Amniotic stem cell (primary cell): ENCODE results near the gene RUNX1.

Experiments
- DNase-seq: peaks from one replicate; lab custom pipeline; 2025; lab: John Stamatoyannopoulos, UW

The RUNX1 gene

GRCh38 chr21:35036465-35037383, 12.4 kb downstream of the RUNX1 start:
- DNase-seq: no peak

- no peak for DNase-seq
Measured at GRCh38 chr21:35035581-35035980, 13.5 kb downstream of the RUNX1 start.

- DNase-seq: no peak
Measured at GRCh38 chr21:35035116-35035515, 14.0 kb downstream of the RUNX1 start.

GRCh38 chr21:35034203-35034926, 14.7 kb downstream of the RUNX1 start:
- no peak for DNase-seq

GRCh38 chr21:35032474-35033263, 16.4 kb downstream of the RUNX1 start:
- DNase-seq: no peak

GRCh38 chr21:35028451-35028978, 20.6 kb downstream of the RUNX1 start:
- DNase-seq: no peak

GRCh38 chr21:35027563-35028450, 21.3 kb downstream of the RUNX1 start:
- no peak for DNase-seq

GRCh38 chr21:35026617-35027562, 22.2 kb downstream of the RUNX1 start:
- no peak for DNase-seq

GRCh38 chr21:35026153-35026500, 23.0 kb downstream of the RUNX1 start:
- no peak for DNase-seq

- no peak for DNase-seq
Measured at GRCh38 chr21:35025206-35026152, 23.6 kb downstream of the RUNX1 start.

- no peak for DNase-seq
Measured at GRCh38 chr21:35024513-35024912, 24.6 kb downstream of the RUNX1 start.

- no peak for DNase-seq
Measured at GRCh38 chr21:35024071-35024420, 25.1 kb downstream of the RUNX1 start.

- DNase-seq: no peak
Measured at GRCh38 chr21:35023396-35024070, 25.6 kb downstream of the RUNX1 start.

GRCh38 chr21:35021546-35021945, 27.6 kb downstream of the RUNX1 start:
- no peak for DNase-seq

GRCh38 chr21:35020902-35021301, 28.2 kb downstream of the RUNX1 start:
- no peak for DNase-seq

GRCh38 chr21:35020436-35020835, 28.7 kb downstream of the RUNX1 start:
- no peak for DNase-seq

- DNase-seq: no peak
Measured at GRCh38 chr21:35019631-35020032, 29.5 kb downstream of the RUNX1 start.

GRCh38 chr21:35017256-35017655, 31.8 kb downstream of the RUNX1 start:
- no peak for DNase-seq
